H1 (cell line): ENCODE results near the gene MICU2. TPM values are rescaled to one million over a fixed set of nuclear protein-coding genes. Genes with fewer than 3 reads are reported as not detected.
A peak's percentile ranks its signal among the peaks of the same experiment; 100 is the strongest.

Source experiments
- CTCF ChIA-PET: fragments of 300-600 bp; sonication (Branson Sonifier 250); formaldehyde crosslinking; loops from one replicate; lab custom pipeline; 2021; ENCODE audit not compliant: partially characterized antibody; lab: Charles Lee
- POLR2A ChIA-PET: fragments of 300-600 bp; sonication (Branson Sonifier 250); formaldehyde crosslinking; loops from one replicate; lab custom pipeline; 2021; ENCODE audit warnings: inconsistent platforms; ENCODE audit not compliant: partially characterized antibody; lab: Charles Lee
- DNase-seq, 2 experiments: peaks; one replicate each; pipeline versions ENCODE4 v3.0.0 to v3.0.0-alpha.2; 2010 to 2022; ENCODE audit warnings: low spot score in 2 of 2, low read depth in 1 of 2, mixed read lengths in 1 of 2
- FAIRE-seq: peaks from 2 replicates; lab custom pipeline; 2011; peaks lifted over from hg19 to GRCh38; lab: Jason Lieb, UNC
- H2AFZ ChIP-seq: 2 replicates; pipeline ENCODE4 v1.8.1; 2012; ENCODE audit warnings: low read length, inconsistent platforms
- H2AK5ac ChIP-seq: 2 replicates; pipeline ENCODE4 v1.6.1; 2013; ENCODE audit warnings: low read depth, low read length
- H2BK120ac ChIP-seq: replicated peaks from 2 replicates; pipeline ENCODE3; 2013; ENCODE audit warnings: low read depth, low read length, inconsistent platforms
- H2BK12ac ChIP-seq: 2 replicates; pipeline ENCODE4 v1.6.1; 2013; ENCODE audit warnings: low read depth, low read length
- H2BK15ac ChIP-seq: 2 replicates; pipeline ENCODE4 v1.6.1; 2013; ENCODE audit warnings: low read length
- H2BK20ac ChIP-seq: 2 replicates; pipeline ENCODE4 v1.6.1; 2013; ENCODE audit warnings: low read length
- H2BK5ac ChIP-seq: 2 replicates; pipeline ENCODE4 v1.6.1; 2013; ENCODE audit warnings: low read depth, low read length
- H3K14ac ChIP-seq: 2 replicates; pipeline ENCODE4 v1.6.1; 2013; ENCODE audit warnings: inconsistent platforms; ENCODE audit not compliant: insufficient read length
- H3K18ac ChIP-seq: 2 replicates; pipeline ENCODE4 v1.6.1; 2013; ENCODE audit warnings: low read length; ENCODE audit errors: extremely low read depth
- H3K23ac ChIP-seq: 2 replicates; pipeline ENCODE4 v1.6.1; 2013; ENCODE audit warnings: inconsistent platforms; ENCODE audit not compliant: insufficient read length
- H3K23me2 ChIP-seq: 2 replicates; pipeline ENCODE4 v1.6.1; 2013; ENCODE audit warnings: low read depth, low read length
- H3K27ac ChIP-seq: 2 replicates; pipeline ENCODE4 v1.6.1; 2011; ENCODE audit warnings: low read depth, low read length, inconsistent platforms
- H3K27me3 ChIP-seq, 4 experiments: replicated peaks in 1 of 4; 1 replicate in 1 of 4; 2 replicates in 3 of 4; pipeline versions ENCODE4 v1.6.1 to v1.8.1; 2011 to 2013; ENCODE audit warnings: low read length in 3 of 4, mild to moderate bottlenecking in 3 of 4, inconsistent platforms in 2 of 4, mixed read lengths in 2 of 4, moderate library complexity in 1 of 4; ENCODE audit not compliant: control insufficient read depth in 3 of 4, insufficient read depth in 3 of 4; ENCODE audit errors: extremely low read depth in 1 of 4
- H3K36me3 ChIP-seq, 4 experiments: 2 replicates each; pipeline versions ENCODE4 v1.6.1 to v1.8.1; 2011 to 2013; ENCODE audit warnings: mild to moderate bottlenecking in 4 of 4, low read length in 3 of 4, moderate library complexity in 2 of 4, control low read depth in 1 of 4, inconsistent platforms in 1 of 4; ENCODE audit not compliant: insufficient read depth in 4 of 4, control insufficient read depth in 2 of 4
- H3K4ac ChIP-seq: replicated peaks from 2 replicates; pipeline ENCODE3; 2013; ENCODE audit warnings: low read length, low read depth, mixed read lengths, inconsistent platforms; ENCODE audit not compliant: insufficient read length
- H3K4me1 ChIP-seq, 4 experiments: replicated peaks in 1 of 4; 1 replicate in 1 of 4; 2 replicates in 3 of 4; pipeline versions ENCODE4 v1.6.1 to v1.8.1; 2011 to 2013; ENCODE audit warnings: low read length in 3 of 4, inconsistent platforms in 2 of 4, mixed read lengths in 1 of 4; ENCODE audit not compliant: insufficient read depth in 4 of 4, control insufficient read depth in 3 of 4
- H3K4me2 ChIP-seq, 2 experiments: 2 replicates each; pipeline versions ENCODE4 v1.6.1 to v1.8.1; 2011 to 2013; ENCODE audit warnings: low read depth in 2 of 2, low read length in 2 of 2, control low read depth in 1 of 2, inconsistent platforms in 1 of 2, mild to moderate bottlenecking in 1 of 2; ENCODE audit not compliant: insufficient read depth in 1 of 2
- H3K4me3 ChIP-seq, 4 experiments: fragments of 200-600, 300-600 bp in 1 of 4; sonication (generic), shearing (Covaris generic), sonication (Bioruptor Twin) in 1 of 4; 2 replicates each; pipeline versions ENCODE4 v1.5.1 to v1.8.1; 2011 to 2016; ENCODE audit warnings: low read length in 4 of 4, low read depth in 3 of 4, control low read depth in 2 of 4, inconsistent platforms in 2 of 4, mild to moderate bottlenecking in 2 of 4, mixed read lengths in 1 of 4, moderate library complexity in 1 of 4; ENCODE audit not compliant: insufficient read depth in 2 of 4; ENCODE audit errors: extremely low read depth in 1 of 4
- H3K56ac ChIP-seq: replicated peaks from 2 replicates; pipeline ENCODE3; 2013; ENCODE audit warnings: low read depth, mild to moderate bottlenecking, mixed read lengths, low read length, inconsistent platforms; ENCODE audit not compliant: insufficient read length
- H3K79me1 ChIP-seq: 2 replicates; pipeline ENCODE4 v1.6.1; 2013; ENCODE audit warnings: low read depth, low read length, control low read depth
- H3K79me2 ChIP-seq, 2 experiments: 2 replicates each; pipeline versions ENCODE4 v1.6.1 to v1.8.1; 2012 to 2013; ENCODE audit warnings: low read length in 2 of 2, mild to moderate bottlenecking in 2 of 2, inconsistent platforms in 1 of 2; ENCODE audit not compliant: insufficient read depth in 2 of 2, control insufficient read depth in 1 of 2
- H3K9ac ChIP-seq, 4 experiments: replicated peaks in 1 of 4; 1 replicate in 1 of 4; 2 replicates in 3 of 4; pipeline versions ENCODE4 v1.6.1 to v1.8.1; 2011 to 2013; ENCODE audit warnings: low read depth in 3 of 4, low read length in 3 of 4, control low read depth in 2 of 4, mild to moderate bottlenecking in 2 of 4, moderate library complexity in 2 of 4, inconsistent platforms in 1 of 4; ENCODE audit errors: extremely low read depth in 1 of 4
- H3K9me3 ChIP-seq, 2 experiments: 2 replicates each; pipeline versions ENCODE4 v1.6.1 to v1.8.1; 2012 to 2013; ENCODE audit warnings: mild to moderate bottlenecking in 2 of 2, moderate library complexity in 2 of 2, control low read depth in 1 of 2, inconsistent platforms in 1 of 2, low read depth in 1 of 2, low read length in 1 of 2, mixed read lengths in 1 of 2; ENCODE audit not compliant: insufficient read depth in 2 of 2
- H4K20me1 ChIP-seq, 2 experiments: replicated peaks in 1 of 2; 2 replicates each; pipeline versions ENCODE3 to v1.8.1; 2011 to 2013; ENCODE audit warnings: inconsistent platforms in 2 of 2, low read length in 2 of 2, mild to moderate bottlenecking in 1 of 2; ENCODE audit not compliant: insufficient read depth in 2 of 2, control insufficient read depth in 1 of 2
- H4K5ac ChIP-seq: 2 replicates; pipeline ENCODE4 v1.6.1; 2013; ENCODE audit warnings: low read length, low read depth, mixed read lengths, inconsistent platforms; ENCODE audit not compliant: insufficient read length
- H4K8ac ChIP-seq: 2 replicates; pipeline ENCODE4 v1.8.0; 2013; ENCODE audit warnings: mild to moderate bottlenecking, moderate library complexity, low read length, inconsistent platforms; ENCODE audit not compliant: insufficient read depth; ENCODE audit errors: extremely low read depth
- H4K91ac ChIP-seq: replicated peaks from 2 replicates; pipeline ENCODE3; 2013; ENCODE audit warnings: low read length, mixed read lengths, inconsistent platforms; ENCODE audit not compliant: insufficient read length
- RAD21 ChIP-seq, 2 experiments: IDR thresholded peaks in 1 of 2; conservative IDR thresholded peaks in 1 of 2; 2 replicates each; pipeline ENCODE4 v1.6.1; 2011; ENCODE audit warnings: low read depth in 2 of 2, low read length in 2 of 2, improper control_type of control experiment in 1 of 2, inconsistent platforms in 1 of 2, mild to moderate bottlenecking in 1 of 2, moderate library complexity in 1 of 2
- WGBS, 2 experiments: shearing (Covaris generic) in 1 of 2; methylation state at CpG; one replicate each; pipeline versions ENCODE4 v1.1.6 to v1.1.7; 2013 to 2015; ENCODE audit warnings: low lambda C conversion rate in 2 of 2, mixed read lengths in 2 of 2, inconsistent platforms in 1 of 2, low coverage in 1 of 2, missing lambda C conversion rate in 1 of 2; ENCODE audit not compliant: insufficient replicate concordance in 2 of 2, insufficient coverage in 1 of 2, insufficient read length in 1 of 2; ENCODE audit errors: extremely low coverage in 1 of 2, missing lambda C conversion rate in 1 of 2; 5-methylcytosine and 5-hydroxymethylcytosine counted together
- polyA plus RNA-seq, 7 experiments: library from polyadenylated mRNA; depleted of rRNA in 3 of 7; stranded (reverse) in 5 of 7; unstranded in 2 of 7; fragments of >200 nt in 5 of 7; fragments of 200-250 nt in 2 of 7; gene quantifications; 1 replicate in 5 of 7; 2 replicates in 1 of 7; 4 replicates in 1 of 7; pipeline versions ENCODE4 v1.2.1 to v1.2.3, GENCODE V29; 2011 to 2013; ENCODE audit warnings: missing spikeins in 2 of 7, mixed read lengths in 2 of 7
- total RNA-seq: library from RNA; stranded (reverse); fragmentation: NEBNext Ultra II Directional; extraction: Animal tissue kit (Norgen Biotek cat#: 25700); gene quantifications from 2 replicates; pipeline ENCODE4 v1.2.1, GENCODE V29; 2021
- TF ChIP-seq, protein P1 (sequence below): IDR thresholded peaks from 2 replicates; pipeline ENCODE4 v1.6.1; 2011; ENCODE audit warnings: low read depth, mild to moderate bottlenecking, low read length; ENCODE audit not compliant: insufficient read depth
- TF ChIP-seq, protein P2 (sequence below), 3 experiments: IDR thresholded peaks; 1 replicate in 2 of 3; 2 replicates in 1 of 3; pipeline versions ENCODE4 v1.5.1 to v1.6.1; 2011; ENCODE audit warnings: low read length in 3 of 3, mild to moderate bottlenecking in 3 of 3, inconsistent platforms in 2 of 3, low read depth in 1 of 3, moderate library complexity in 1 of 3; ENCODE audit not compliant: insufficient read depth in 1 of 3; ENCODE audit errors: control extremely low read depth in 1 of 3

Gene MICU2
- total and polyA plus RNA-seq, 2 of the 8 experiments (the other 6 are each of a cell fraction or from before 2014, with no cell fraction given), result 34.6 to 36.5 TPM

DNA sequence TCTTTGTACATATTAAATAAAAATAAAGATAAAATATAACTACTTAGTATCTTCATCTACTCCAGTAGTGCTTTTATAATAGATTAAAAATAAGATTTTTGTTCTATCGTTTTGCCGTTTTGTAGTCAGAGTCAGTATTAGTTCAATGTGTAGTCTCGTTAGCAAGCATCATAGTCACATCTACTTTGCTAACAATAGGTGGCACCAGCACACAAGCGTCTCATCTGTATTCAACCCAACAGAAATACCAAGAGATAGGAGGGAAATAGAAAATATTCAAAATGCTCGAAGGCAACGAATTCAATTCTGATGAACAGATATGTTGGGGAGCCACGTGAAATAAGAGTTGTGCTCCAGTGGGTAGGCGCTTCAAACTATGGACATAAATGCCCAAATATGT, 21.4 kb upstream of the MICU2 start:
- H3K14ac ChIP-seq, result no peak overlapping the region
- no peak overlapping the region for H4K91ac ChIP-seq
- H2BK15ac ChIP-seq, result no peak overlapping the region
- H4K20me1 ChIP-seq, result no peaks in the 10 kb centered on the region
- H3K4me1 ChIP-seq, result no peaks in the 10 kb centered on the region
- no peak overlapping the region for H2BK120ac ChIP-seq
- CTCF ChIA-PET, result interaction anchor here (1.0 to 1.8 kb wide), 4 partner anchors 9 to 361 kb away, joined by 3 to 8 read pairs (median 4); no protein-coding TSS in a partner anchor
- no peak overlapping the region for H3K23ac ChIP-seq
- POLR2A ChIA-PET, result no interaction called here
- no peak overlapping the region for H2AFZ ChIP-seq
- H3K79me2 ChIP-seq, result no peaks in the 10 kb centered on the region
- no peaks in the 10 kb centered on the region for H3K23me2 ChIP-seq
- H3K56ac ChIP-seq, result no peak overlapping the region
- H4K8ac ChIP-seq, result no peak overlapping the region
- H2BK5ac ChIP-seq, result no peak overlapping the region
- H3K4me2 ChIP-seq, result no peak overlapping the region
- H2BK20ac ChIP-seq, result no peak overlapping the region
- no peaks in the 10 kb centered on the region for H3K79me1 ChIP-seq
- H3K4ac ChIP-seq, result no peak overlapping the region
- H3K9ac ChIP-seq, result no peak overlapping the region
- H3K36me3 ChIP-seq, result no peaks in the 10 kb centered on the region
- no peak overlapping the region for H4K5ac ChIP-seq
- no peaks in the 10 kb centered on the region for H3K27me3 ChIP-seq
- no peak overlapping the region for H3K4me3 ChIP-seq
- no peak overlapping the region for H3K27ac ChIP-seq
- H3K9me3 ChIP-seq, result peaks cover 0 to 2% of the 10 kb centered on the region in 2 experiments; a peak in 1 of 4 replicates
- WGBS, 2 experiments, result 73% methylated on average over 8 of the region's 8 CpGs; no CpG with 5 or more reads in 1 of the 2 experiments
- no peak for DNase-seq
- TF ChIP-seq, protein P1, sequence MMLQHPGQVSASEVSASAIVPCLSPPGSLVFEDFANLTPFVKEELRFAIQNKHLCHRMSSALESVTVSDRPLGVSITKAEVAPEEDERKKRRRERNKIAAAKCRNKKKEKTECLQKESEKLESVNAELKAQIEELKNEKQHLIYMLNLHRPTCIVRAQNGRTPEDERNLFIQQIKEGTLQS, result no peak
- peak; percentile 69 to 75 for TF ChIP-seq RAD21 (IDR thresholded peaks at IDR 0.05 in 1 of 2, conservative IDR thresholded peaks at IDR 0.05 in 1 of 2; ENCODE audit: low read depth in 2 of 2, low read length in 2 of 2)
- TF ChIP-seq, protein P2, sequence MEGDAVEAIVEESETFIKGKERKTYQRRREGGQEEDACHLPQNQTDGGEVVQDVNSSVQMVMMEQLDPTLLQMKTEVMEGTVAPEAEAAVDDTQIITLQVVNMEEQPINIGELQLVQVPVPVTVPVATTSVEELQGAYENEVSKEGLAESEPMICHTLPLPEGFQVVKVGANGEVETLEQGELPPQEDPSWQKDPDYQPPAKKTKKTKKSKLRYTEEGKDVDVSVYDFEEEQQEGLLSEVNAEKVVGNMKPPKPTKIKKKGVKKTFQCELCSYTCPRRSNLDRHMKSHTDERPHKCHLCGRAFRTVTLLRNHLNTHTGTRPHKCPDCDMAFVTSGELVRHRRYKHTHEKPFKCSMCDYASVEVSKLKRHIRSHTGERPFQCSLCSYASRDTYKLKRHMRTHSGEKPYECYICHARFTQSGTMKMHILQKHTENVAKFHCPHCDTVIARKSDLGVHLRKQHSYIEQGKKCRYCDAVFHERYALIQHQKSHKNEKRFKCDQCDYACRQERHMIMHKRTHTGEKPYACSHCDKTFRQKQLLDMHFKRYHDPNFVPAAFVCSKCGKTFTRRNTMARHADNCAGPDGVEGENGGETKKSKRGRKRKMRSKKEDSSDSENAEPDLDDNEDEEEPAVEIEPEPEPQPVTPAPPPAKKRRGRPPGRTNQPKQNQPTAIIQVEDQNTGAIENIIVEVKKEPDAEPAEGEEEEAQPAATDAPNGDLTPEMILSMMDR (IDR thresholded peaks at IDR 0.05; ENCODE audit: control extremely low read depth in 1 of 3, insufficient read depth in 1 of 3, low read depth in 1 of 3, low read length in 3 of 3), result peak in 2 of 3 experiments; percentile 28 to 40; a peak in 2 of 4 replicates
- no peak for FAIRE-seq
- no peak overlapping the region for H2BK12ac ChIP-seq
- no peak overlapping the region for H2AK5ac ChIP-seq
- no peak overlapping the region for H3K18ac ChIP-seq
